ENCODE results near the gene PTPN9. TPM values are rescaled to one million over a fixed set of nuclear protein-coding genes. Genes with fewer than 3 reads are reported as not detected.
"Not testable (repeated sequence)": the region's sequence is repeated elsewhere in the genome, so short reads cannot be mapped to it uniquely, and the experiment has no call there.

Gene PTPN9
- total RNA-seq, 1 experiment from 2014 or later, result 15.7 TPM

DNA sequence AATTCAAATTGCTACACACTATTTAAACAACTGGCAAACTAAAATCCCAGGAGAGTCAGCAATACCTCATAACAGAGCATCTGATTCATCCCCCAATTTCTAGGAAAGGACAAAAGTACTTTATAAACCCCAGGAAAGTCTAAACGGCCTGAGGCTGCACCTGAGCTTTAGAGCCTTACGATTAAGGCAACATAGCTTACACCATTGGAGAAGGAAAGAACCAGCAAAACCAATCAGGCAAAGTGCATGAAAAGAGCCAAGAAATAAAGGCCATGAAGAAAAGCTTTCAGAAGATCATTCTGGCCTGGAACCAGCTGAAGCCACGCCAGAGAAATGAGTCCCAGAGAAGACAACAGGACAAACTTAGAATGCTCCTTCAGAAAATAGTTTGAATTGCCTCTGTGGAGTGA is 48.1 kb downstream of the PTPN9 start:
- Histone ChIP-seq H3K9me2 (replicated peaks; ENCODE audit: low read length) (no peaks in the 10 kb centered on the region), H3K27ac (ENCODE audit: low read length) (peak overlapping the region; percentile 23; the same call in 1 of the 2 replicates), H2AFZ (ENCODE audit: low read length) (0 out of 2 replicates have a peak overlapping the region, but pooled peaks have one; percentile 22), H4K20me1 (ENCODE audit: low read length) (peaks cover 5% of the 10 kb centered on the region; the same call in 1 of the 2 replicates), H3K4me2 (ENCODE audit: low read length) (no peak overlapping the region), H3K79me2 (ENCODE audit: low read length) (peaks cover 8% of the 10 kb centered on the region; the same call in 1 of the 2 replicates), H3F3A (ENCODE audit: low read length, unreplicated experiment) (no peaks in the 10 kb centered on the region), H3K4me3 (ENCODE audit: low read length) (no peak overlapping the region), H3K9me3 (ENCODE audit: low read length) (no peaks in the 10 kb centered on the region), H3K9ac (ENCODE audit: low read length) (no peak overlapping the region), H3K36me3 (ENCODE audit: low read depth, low read length) (no peaks in the 10 kb centered on the region; the same call in 1 of the 2 replicates), H3K4me1 (ENCODE audit: insufficient read depth, low read length) (peaks cover 17% of the 10 kb centered on the region), H3K27me3 (ENCODE audit: low read length) (no peaks in the 10 kb centered on the region)
- TF ChIP-seq EZH2 (IDR thresholded peaks at IDR 0.05; ENCODE audit: low read length, unreplicated experiment) (no peak), EZH2phosphoT487 (IDR thresholded peaks at IDR 0.05; ENCODE audit: borderline replicate concordance, low read length) (no peak)
- TF ChIP-seq, protein P1, sequence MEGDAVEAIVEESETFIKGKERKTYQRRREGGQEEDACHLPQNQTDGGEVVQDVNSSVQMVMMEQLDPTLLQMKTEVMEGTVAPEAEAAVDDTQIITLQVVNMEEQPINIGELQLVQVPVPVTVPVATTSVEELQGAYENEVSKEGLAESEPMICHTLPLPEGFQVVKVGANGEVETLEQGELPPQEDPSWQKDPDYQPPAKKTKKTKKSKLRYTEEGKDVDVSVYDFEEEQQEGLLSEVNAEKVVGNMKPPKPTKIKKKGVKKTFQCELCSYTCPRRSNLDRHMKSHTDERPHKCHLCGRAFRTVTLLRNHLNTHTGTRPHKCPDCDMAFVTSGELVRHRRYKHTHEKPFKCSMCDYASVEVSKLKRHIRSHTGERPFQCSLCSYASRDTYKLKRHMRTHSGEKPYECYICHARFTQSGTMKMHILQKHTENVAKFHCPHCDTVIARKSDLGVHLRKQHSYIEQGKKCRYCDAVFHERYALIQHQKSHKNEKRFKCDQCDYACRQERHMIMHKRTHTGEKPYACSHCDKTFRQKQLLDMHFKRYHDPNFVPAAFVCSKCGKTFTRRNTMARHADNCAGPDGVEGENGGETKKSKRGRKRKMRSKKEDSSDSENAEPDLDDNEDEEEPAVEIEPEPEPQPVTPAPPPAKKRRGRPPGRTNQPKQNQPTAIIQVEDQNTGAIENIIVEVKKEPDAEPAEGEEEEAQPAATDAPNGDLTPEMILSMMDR (conservative IDR thresholded peaks at IDR 0.05; ENCODE audit: low read depth, low read length), result no peak
- DNase-seq (peak; percentile 29), ATAC-seq (peak; percentile 21)
- ChIA-PET CTCF (no interaction called here), POLR2A (ENCODE audit: unreplicated experiment) (no interaction called here)
- BruUV-seq (replicated peaks), result no TSS peak
- intact Hi-C loops (cut with micrococcal nuclease), result no loop called here

- DNase-seq (no peak), ATAC-seq (no peak)
- H4K20me1 ChIP-seq (ENCODE audit: low read length), result peaks cover 5% of the 10 kb centered on the region; the same call in 1 of the 2 replicates
- H3K9ac ChIP-seq (ENCODE audit: low read length), result no peak overlapping the region
- TF ChIP-seq EZH2 (IDR thresholded peaks at IDR 0.05; ENCODE audit: low read length, unreplicated experiment), result no peak
- TF ChIP-seq, protein P1 (conservative IDR thresholded peaks at IDR 0.05; ENCODE audit: low read depth, low read length), result no peak
- TF ChIP-seq EZH2phosphoT487 (IDR thresholded peaks at IDR 0.05; ENCODE audit: borderline replicate concordance, low read length), result no peak
- CTCF ChIA-PET, result no interaction called here
- no peaks in the 10 kb centered on the region for H3K27me3 ChIP-seq (ENCODE audit: low read length)
- peaks cover 3% of the 10 kb centered on the region; the same call in 1 of the 2 replicates for H3K79me2 ChIP-seq (ENCODE audit: low read length)
- H3K4me3 ChIP-seq (ENCODE audit: low read length), result no peak overlapping the region
- POLR2A ChIA-PET (ENCODE audit: unreplicated experiment), result no interaction called here
- H3K4me2 ChIP-seq (ENCODE audit: low read length), result no peak overlapping the region
- BruUV-seq (replicated peaks), result no TSS peak
- H2AFZ ChIP-seq (ENCODE audit: low read length), result no peak overlapping the region
- H3K9me3 ChIP-seq (ENCODE audit: low read length), result no peaks in the 10 kb centered on the region
- H3K9me2 ChIP-seq (replicated peaks; ENCODE audit: low read length), result no peaks in the 10 kb centered on the region
- H3K4me1 ChIP-seq (ENCODE audit: insufficient read depth, low read length), result peaks cover 17% of the 10 kb centered on the region
- H3K36me3 ChIP-seq (ENCODE audit: low read depth, low read length), result no peaks in the 10 kb centered on the region; the same call in 1 of the 2 replicates
- H3F3A ChIP-seq (ENCODE audit: low read length, unreplicated experiment), result no peaks in the 10 kb centered on the region
- intact Hi-C loops (cut with micrococcal nuclease), result no loop called here
- H3K27ac ChIP-seq (ENCODE audit: low read length), result no peak overlapping the region
These were observed 48.9 kb downstream of the PTPN9 start for GRCh38 chr15:75530169-75530568.

DNA sequence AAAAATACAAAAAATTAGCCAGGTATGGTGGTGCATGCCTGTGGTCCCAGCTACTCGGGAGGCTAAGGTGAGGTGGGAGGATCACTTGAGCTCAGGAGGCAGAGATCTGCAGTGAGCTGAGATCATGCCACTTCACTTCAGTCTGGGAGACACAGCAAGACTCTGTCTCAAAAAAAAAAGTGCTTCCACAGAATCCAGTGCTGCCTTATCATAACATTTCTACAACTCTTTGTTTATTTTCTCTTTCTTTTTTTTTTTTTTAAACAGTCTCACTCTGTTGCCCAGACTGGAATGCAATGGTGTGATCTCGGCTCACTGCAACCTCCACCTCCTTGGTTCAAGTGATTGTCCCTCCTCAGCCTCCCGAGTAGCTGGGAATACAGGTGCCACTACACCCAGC is 53.4 kb downstream of the PTPN9 start:
- H3K27ac ChIP-seq (ENCODE audit: low read length); H4K20me1 ChIP-seq (ENCODE audit: low read length); H3K4me2 ChIP-seq (ENCODE audit: low read length); H3F3A ChIP-seq (ENCODE audit: low read length, unreplicated experiment); H3K4me3 ChIP-seq (ENCODE audit: low read length); POLR2A ChIA-PET (ENCODE audit: unreplicated experiment); H3K4me1 ChIP-seq (ENCODE audit: insufficient read depth, low read length); ATAC-seq; intact Hi-C loops (cut with micrococcal nuclease); H3K79me2 ChIP-seq (ENCODE audit: low read length); H2AFZ ChIP-seq (ENCODE audit: low read length); H3K9ac ChIP-seq (ENCODE audit: low read length); CTCF ChIA-PET; H3K27me3 ChIP-seq (ENCODE audit: low read length); H3K9me2 ChIP-seq (replicated peaks; ENCODE audit: low read length); DNase-seq; H3K9me3 ChIP-seq (ENCODE audit: low read length); BruUV-seq (replicated peaks): not testable (repeated sequence)
- peaks cover 13% of the 10 kb centered on the region for H3K36me3 ChIP-seq (ENCODE audit: low read depth, low read length)

All from PC-3 (cell line).